Measurements from ENCODE around the gene SGTA. TPM values are rescaled to one million over a fixed set of nuclear protein-coding genes. Genes with fewer than 3 reads are reported as not detected.

SGTA gene
- total RNA-seq, 2 donors from 2014 or later, result 72.4 to 87.9 TPM

DNA sequence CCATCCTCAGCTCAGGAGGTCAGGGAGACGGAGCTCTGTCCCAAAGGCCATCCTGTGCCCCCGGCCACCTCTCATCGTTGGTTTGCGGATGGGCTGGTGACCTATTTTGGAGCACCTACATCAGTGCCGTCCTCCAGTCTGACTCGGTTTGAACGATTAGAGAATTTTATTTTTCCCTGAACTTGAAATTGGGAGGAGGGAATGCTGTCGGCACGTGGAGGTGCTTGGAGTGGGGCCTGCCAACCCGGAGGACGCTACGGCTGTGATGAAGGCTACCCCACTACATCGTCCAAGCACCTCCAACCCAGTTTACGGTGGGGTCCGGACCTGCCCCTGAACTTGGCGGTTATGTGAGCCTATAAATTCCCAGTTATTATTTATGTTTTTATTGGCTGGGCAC, 33.6 kb upstream of the SGTA start:
- no peak for DNase-seq (ENCODE audit: low spot score)
- peaks cover 4% of the 10 kb centered on the region for H3K4me1 ChIP-seq (replicated peaks)
- intact Hi-C loops (cut with DNase I), result no loop called here
- H3K4me3 ChIP-seq, result no peak overlapping the region
- H3K27me3 ChIP-seq (replicated peaks; ENCODE audit: insufficient read depth), result no peaks in the 10 kb centered on the region
- H3K27ac ChIP-seq, result no peak overlapping the region
- H3K36me3 ChIP-seq, result peaks cover 0 to 6% of the 10 kb centered on the region in 2 donors
- H3K9me3 ChIP-seq, result no peaks in the 10 kb centered on the region
- 81% methylated on average over 16 of the region's 16 CpGs for WGBS
- no peak for TF ChIP-seq CTCF (IDR thresholded peaks at IDR 0.05)
- TF ChIP-seq POLR2AphosphoS5 (IDR thresholded peaks at IDR 0.05), result no peak
- no peak for TF ChIP-seq POLR2A (IDR thresholded peaks at IDR 0.05)

GRCh38 chr19:2815923-2816322, 32.9 kb upstream of the SGTA start:
- Histone ChIP-seq H3K36me3 (peaks cover 0 to 6% of the 10 kb centered on the region in 2 donors), H3K4me1 (replicated peaks) (peaks cover 4% of the 10 kb centered on the region), H3K4me3 (no peak overlapping the region), H3K9me3 (no peaks in the 10 kb centered on the region), H3K27ac (no peak overlapping the region), H3K27me3 (replicated peaks; ENCODE audit: insufficient read depth) (no peaks in the 10 kb centered on the region)
- 88% methylated on average over 15 of the region's 15 CpGs for WGBS
- DNase-seq (ENCODE audit: low spot score), result no peak
- TF ChIP-seq POLR2AphosphoS5 (IDR thresholded peaks at IDR 0.05), result no peak
- no peak for TF ChIP-seq POLR2A (IDR thresholded peaks at IDR 0.05)
- TF ChIP-seq CTCF (IDR thresholded peaks at IDR 0.05), result no peak
- intact Hi-C loops (cut with DNase I), result no loop called here

- intact Hi-C loops (cut with DNase I), result no loop called here
- Histone ChIP-seq H3K9me3 (no peaks in the 10 kb centered on the region), H3K27me3 (replicated peaks; ENCODE audit: insufficient read depth) (no peaks in the 10 kb centered on the region), H3K36me3 (peaks cover 4 to 6% of the 10 kb centered on the region in 2 donors), H3K4me1 (replicated peaks) (peaks cover 4% of the 10 kb centered on the region), H3K4me3 (no peak overlapping the region), H3K27ac (no peak overlapping the region)
- TF ChIP-seq POLR2AphosphoS5 (IDR thresholded peaks at IDR 0.05), result no peak
- TF ChIP-seq POLR2A (IDR thresholded peaks at IDR 0.05), result no peak
- no peak for TF ChIP-seq CTCF (IDR thresholded peaks at IDR 0.05)
- DNase-seq (ENCODE audit: low spot score), result no peak
- 97% methylated on average over 13 of the region's 13 CpGs for WGBS
Measured at GRCh38 chr19:2815191-2815614, 32.1 kb upstream of the SGTA start.

GRCh38 chr19:2814426-2814825, 31.4 kb upstream of the SGTA start:
- Histone ChIP-seq H3K27me3 (replicated peaks; ENCODE audit: insufficient read depth) (no peaks in the 10 kb centered on the region), H3K27ac (no peak overlapping the region), H3K9me3 (no peaks in the 10 kb centered on the region), H3K36me3 (peaks cover 5 to 6% of the 10 kb centered on the region in 2 donors), H3K4me3 (no peak overlapping the region), H3K4me1 (replicated peaks) (peaks cover 4% of the 10 kb centered on the region)
- TF ChIP-seq POLR2A (IDR thresholded peaks at IDR 0.05) (no peak), CTCF (IDR thresholded peaks at IDR 0.05) (no peak), POLR2AphosphoS5 (IDR thresholded peaks at IDR 0.05) (no peak)
- 96% methylated on average over 11 of the region's 11 CpGs for WGBS
- no peak for DNase-seq (ENCODE audit: low spot score)
- intact Hi-C loops (cut with DNase I), result no loop called here

Data from prostate gland (tissue), 2 donors.